GM18870 (cell line): ENCODE data around the gene CACNA1E.

ENCODE experiments used
- ATAC-seq: cut with Tn5 transposase; IDR thresholded peaks from one replicate; pipeline ENCODE4 v1.9.1; 2021; ENCODE audit warnings: moderate library complexity; ENCODE audit not compliant: unreplicated experiment

CACNA1E gene

DNA sequence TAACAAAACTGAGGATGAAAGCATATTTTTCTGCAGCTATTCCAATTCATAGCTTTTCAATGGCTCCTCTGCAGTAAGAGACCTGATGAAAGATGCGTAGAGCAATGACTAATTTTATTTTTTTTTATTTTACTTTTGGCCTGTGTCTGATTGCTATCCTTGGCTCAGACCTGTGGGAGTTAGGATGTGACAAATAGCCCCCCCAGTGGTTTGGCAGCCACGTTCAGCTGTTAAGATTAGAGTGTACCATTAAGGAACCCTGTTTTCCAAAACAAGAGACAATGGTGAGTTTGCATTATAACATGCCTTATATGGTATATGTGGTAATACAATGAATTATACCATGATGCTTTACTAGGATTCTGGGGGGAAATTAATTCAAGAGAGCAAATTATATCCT lies 264.7 kb downstream of the CACNA1E start:
- ATAC-seq, result no peak

DNA sequence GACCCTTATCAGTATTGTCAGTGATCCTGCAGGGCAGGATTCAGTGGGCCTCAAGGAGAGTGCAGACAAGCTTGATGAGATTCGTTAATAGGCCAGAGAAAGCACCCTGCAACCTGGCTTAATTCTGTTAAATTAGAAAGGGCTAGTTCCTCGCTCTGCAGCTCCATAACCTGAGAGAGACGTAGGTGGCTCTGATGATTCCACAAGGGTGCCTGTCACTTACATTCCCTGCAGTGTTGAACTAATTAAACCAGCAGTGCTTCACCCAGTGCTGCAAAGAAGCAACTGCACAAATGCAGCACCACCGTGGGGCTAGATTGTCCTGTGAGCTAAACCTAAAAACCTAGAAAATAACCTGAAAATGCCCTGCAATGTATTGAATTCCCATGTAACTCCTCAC lies 270.8 kb downstream of the CACNA1E start:
- ATAC-seq, result no peak

DNA sequence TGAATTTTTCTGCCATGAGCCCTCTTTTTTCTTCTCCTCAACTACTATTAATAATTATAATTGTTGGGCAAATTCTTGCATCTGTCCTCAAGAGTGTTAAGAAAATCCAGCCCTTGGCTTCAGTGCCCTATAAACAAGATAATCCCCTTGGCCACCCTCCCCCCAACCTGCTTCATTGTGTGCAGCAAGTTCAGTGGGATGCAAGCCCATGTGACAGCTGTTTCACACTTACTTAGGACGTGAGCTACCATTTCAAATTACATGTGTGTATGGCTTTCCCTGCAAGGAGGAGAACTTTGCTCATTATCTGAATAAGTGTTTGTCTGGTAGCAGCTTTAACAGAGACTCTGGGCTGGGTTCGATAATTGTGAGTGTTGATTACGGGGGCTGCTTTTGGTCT lies 276.2 kb downstream of the CACNA1E start:
- ATAC-seq, result no peak

DNA sequence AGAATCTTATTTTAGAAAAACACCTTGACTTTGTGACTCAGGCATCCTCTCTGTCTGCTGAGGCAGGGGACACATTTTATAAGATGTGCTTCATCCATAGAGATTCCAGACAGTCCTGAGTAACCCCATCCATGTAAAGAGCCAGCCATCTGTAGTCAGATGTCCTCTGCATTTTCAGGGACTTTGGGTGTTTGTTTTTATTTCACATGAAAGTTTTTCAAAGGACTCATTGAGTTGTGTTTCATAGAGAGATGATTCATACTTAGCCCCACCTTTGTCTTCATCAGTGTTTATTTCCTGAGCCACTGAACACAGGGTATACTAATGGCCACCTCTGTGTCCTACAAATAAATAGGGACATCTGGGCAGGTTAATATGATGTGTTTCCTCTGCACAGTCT lies 280.4 kb downstream of the CACNA1E start:
- ATAC-seq, result no peak

DNA sequence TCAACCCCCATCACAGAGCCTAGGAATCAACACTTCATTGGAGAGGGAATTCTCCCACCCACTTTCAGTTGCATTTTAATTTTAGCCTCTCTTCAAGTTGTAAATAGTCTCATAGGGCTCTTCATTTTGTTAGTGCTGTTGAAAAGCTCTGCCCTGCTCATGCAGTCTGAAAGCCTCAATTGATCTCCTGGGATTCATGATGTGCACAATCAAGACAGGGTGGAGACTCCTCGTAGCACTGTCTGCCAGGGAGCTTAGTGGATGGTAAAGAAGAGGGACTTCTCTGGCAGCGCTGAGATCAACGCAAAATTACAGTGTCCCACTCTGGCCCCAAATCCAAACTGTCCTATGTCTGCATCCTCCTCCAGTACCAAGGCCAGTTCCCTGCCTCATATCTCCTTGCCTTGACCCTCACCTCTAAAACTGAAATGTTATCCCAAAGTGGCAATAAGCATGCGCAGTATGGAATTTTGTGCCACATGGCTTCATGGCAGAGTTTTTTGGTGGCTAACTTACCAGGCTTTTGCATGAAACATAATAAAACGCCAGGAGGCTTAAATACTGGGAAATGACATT lies 282.2 kb downstream of the CACNA1E start:
- no peak for ATAC-seq

DNA sequence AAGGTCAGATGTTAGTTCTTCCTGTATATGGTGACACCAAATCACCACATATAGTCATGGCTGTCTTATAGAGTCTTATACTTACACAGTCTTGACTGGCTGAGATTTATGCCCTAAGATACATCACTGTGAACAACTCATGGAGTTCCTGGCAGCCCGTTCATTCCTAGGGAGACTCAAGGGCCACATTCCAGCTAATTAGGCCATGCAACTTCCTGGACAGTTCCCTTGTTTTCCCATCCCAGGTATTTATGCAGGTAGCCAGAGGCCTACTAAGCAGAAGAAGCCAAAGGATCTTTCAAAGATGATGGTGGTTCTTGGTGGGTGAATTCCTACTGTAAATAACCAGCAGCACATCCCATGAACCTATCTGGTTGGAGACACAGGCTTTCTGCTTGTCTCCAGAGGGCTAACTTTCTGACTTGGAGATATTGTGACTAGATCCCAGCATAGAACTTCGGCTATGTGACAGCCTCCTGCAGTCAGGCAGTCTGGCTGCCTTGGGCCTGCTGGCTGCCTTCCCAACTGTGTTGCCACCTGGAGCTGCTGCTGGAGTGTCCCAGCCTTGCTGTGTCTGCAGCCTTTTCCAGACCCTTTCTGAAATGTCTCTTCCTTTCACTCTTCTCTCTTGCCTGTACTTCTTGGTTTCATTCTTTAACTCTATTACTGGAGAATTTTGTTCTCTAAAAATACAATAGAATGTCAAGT lies 283.8 kb downstream of the CACNA1E start:
- ATAC-seq, result no peak

DNA sequence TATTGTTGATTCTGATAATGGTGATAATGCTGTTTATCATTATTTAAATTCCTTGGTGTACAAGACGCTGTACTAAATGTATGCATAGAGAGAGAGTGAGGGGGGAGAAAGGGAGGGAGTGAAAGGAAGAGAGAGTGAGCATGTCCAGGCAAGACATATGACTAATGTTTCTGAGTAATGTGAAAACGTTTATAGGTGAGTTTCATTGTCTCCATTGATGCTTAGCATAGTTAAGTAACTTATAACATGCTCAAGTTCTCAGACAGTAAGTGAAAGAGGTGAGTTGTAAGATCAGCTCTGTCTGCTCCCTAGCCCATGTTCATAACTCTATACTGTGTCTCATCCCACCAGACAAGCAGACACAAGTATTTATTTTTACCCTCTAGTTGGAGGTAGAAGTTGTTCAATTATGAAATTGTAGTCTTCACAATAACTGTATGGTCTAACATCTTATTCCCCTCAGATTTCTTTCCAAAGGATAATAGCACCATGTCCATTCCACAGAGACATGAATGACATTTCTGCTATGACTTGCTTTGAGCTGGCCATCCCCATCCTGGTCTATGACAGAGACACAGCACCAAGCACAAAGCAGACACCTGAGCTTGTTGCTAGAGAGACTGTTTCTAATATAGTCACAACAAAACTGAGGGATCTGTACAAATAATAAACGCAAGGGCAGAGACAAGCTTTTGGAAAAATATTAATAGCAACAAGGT lies 285.1 kb downstream of the CACNA1E start:
- ATAC-seq, result peak; percentile 71

DNA sequence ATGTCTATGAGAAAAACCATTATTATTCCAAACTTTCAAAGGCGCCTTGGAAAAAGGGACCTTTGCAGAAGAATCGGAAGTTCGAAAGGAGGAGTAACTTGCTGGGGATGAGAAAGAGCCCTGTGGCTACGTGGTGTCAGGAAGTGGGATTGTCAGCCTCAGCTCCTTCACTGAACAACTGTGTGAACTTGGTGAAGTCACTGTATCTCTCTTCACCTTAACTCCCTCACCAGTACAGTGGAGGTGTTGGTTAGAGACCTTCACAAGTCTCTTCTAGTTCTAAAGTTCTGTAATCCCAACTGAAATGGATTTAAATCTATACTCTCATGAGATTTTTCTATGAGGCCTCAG lies 285.6 kb downstream of the CACNA1E start:
- ATAC-seq, result no peak

DNA sequence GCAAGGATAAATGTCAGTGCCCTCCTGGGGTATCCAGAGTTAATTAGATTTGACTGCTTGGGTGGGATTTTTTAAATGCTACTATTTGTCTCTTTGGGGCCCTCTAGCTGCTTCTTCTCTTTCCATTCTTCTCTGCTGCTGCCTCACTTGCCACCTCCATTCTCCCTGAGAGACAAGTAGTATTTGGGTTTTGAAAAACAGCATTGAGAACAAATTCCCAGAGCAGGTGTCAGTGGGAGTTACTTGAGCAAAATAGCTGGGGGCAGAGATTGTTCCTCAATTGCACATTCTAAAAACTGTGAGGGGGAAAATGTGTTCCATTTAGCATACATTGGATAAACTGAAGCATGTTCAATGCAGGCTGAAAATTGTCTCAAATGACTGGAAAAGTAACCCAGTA lies 286.5 kb downstream of the CACNA1E start:
- ATAC-seq, result no peak

DNA sequence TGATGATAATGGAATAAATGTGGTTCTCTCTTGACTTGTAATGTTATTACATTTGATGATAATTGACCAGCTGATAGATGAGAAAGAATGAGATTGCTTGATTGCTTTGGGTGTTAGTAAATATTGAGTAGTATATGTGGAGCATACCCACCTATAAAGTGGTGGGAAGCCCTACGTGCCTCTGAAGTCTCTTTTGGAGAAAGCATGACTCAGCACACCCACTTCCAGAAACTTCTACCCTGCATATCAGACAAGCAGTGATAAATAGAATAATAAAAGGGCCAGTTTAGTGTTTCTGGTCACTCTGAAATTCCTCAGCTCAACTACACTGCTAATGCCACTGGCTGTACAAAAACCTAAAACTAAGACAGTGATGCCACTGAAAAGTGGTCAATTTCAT lies 289.4 kb downstream of the CACNA1E start:
- no peak for ATAC-seq

DNA sequence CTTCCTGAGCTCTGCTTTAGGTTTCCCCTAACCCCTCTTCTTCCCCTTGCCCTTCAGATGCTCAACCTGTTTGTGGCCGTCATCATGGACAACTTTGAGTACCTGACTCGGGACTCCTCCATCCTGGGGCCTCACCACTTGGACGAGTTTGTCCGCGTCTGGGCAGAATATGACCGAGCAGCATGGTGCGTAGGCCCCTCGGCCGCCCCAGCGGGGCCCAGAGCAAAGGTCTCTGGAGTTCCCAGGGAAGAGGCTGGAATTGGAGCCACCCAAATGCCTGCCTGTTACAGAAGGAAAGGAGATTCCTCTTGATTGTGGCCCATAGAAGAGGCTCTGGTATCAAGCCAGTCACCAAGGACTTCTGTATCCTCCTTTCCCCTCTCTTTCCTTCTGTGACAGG lies 292.7 kb downstream of the CACNA1E start:
- no peak for ATAC-seq

DNA sequence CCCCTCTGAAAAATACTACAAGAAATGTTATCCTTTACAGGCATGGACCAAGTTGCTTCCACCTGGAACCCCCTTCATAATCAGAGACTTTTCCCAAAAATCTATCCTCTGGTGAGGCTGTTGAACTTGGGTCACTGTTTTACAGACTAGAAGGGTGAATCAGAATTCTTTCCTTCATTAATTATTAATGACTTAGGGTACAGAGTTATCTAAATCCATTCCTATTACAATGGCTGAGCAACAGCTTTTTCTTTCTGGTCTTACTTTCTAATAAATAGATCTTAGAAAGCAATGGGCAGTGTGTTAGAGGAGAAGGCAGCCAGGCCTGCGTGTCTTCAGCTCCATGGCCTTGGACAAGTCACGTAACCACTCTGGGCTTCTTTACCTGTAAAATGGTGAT lies 294.0 kb downstream of the CACNA1E start:
- ATAC-seq, result no peak

DNA sequence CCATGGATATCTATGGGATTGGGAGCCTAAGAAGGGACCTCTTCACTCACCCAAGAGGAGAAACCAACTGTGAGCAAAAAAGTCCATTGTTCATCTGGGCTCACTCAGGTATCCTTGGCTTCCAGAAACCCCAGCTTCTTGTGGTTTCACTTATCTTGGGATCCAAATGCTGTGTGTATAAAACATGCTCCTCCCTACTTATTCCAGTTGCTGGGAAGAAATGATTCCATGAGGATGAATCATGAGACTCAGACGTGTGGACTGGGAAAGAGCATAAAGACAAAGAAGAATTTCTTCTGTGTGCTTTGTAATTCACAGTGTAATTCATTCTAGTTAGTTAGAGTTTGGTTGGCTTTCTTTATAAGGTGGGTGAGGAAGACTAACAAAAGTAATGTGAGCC lies 294.5 kb downstream of the CACNA1E start:
- no peak for ATAC-seq

DNA sequence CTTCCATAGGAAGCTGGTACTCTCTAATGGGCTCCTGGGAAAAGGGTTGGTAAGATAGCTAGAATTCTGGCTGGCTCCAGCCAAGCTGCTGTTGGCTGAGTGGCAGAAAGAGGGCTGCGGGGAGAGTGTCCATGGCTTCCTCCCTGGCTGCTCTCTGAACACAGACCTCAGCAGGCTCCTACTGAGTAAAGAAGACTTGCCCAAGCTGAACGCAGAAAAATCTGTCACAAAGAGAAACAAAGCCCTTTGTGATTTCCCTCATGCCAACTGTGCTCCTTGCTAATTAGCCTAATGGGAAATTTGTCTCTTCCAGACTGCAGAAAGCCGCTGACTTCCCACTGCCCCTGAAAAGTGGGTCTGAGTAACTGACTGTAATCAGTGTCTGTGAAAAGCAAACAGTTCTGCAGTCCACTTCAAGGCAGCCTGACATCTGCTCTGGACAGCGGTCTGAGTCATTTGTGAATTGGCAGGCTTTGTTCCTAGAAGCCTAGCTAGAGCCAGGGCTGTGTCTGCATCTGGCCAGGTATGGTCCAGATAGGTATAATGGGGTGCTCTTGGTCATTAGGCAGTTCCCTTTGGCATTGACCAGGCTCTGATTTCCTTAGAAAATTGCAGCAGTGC lies 295.4 kb downstream of the CACNA1E start:
- no peak for ATAC-seq

DNA sequence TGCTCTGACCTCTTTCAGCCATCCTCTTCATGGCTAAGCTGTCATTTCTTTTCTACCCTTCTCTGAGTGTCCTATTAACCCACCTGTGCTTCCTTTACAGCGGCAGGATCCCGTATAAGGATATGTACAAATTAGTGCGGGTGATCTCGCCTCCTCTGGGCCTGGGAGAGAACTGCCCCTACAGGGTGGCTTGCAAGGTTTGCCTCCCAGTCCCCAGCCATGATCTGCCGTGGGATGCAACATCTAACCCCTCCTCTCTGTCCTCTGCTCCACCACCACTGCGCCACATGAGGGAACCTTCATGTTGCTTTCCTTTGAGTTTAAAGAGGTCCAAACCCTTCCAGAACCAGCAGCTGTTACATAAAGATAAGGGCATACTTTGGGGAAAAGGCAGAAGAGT lies 296.0 kb downstream of the CACNA1E start:
- no peak for ATAC-seq

DNA sequence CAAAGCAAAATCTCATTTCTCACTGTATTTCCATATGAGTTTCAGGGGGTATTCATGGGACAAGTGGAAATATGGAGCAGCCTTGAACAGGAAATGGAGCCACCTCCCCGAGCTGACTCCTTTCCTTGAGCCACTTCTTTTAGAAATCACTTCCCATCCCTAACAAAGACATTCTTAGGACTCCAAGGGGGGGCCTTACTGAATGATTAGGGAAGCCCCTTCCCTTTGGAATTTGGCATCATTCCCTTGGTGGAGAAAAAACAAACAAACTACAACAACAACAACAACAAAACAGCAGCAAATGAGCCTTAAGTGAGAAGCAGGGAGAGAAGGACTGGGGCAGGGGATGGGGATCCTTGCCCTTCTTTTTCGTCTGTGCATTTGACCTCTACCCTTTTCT lies 299.9 kb downstream of the CACNA1E start:
- ATAC-seq, result no peak

DNA sequence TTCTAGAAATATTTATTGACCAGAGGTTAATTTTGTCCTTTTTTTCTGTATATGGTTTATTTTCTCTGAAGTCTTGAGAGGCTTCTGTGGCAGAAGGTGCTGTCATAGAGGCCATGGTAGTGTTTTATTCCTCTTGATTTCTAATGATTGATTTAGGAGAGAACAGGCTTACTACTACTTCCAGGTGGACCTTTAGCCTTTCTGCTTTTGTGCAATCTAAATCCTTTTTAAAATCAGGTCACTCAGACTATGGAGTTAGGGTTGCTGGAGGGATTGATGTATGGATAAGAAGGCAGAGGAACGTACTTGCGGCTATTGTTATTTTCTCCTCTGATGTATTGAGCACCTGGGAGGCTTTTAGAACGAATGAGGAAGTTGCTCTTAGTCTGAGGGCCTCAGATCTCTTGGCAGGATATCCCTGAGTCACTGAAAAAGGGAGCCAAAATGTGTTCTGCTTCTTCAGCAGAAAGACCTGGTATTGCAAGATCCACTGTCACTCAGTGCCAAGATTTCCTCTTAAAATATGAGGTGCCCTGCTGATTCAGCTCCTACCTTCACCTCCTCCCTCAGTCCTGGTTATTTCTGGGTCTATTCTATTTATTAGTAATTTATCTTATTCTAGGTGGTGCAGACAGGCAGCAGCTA lies 300.8 kb downstream of the CACNA1E start:
- ATAC-seq, result no peak

DNA sequence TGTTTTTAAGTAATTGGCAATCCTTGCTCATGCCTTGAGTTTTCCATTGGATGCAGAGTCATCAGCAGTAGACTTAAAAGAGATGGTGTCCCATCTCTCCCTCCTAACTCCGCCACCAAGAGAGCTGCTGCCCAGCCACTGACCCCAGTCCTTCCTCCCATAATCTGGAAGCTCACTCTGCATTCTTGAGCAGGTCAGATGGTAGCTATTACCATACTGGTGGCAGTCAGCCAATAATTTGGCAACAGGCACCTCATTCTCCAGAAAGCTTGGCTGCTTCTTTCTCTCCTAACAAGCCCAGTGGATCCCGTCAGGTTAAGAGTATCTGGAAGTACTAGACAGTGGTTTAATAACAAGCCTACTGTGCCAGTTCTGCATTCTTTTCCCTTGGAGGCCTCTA lies 306.1 kb downstream of the CACNA1E start:
- no peak for ATAC-seq

DNA sequence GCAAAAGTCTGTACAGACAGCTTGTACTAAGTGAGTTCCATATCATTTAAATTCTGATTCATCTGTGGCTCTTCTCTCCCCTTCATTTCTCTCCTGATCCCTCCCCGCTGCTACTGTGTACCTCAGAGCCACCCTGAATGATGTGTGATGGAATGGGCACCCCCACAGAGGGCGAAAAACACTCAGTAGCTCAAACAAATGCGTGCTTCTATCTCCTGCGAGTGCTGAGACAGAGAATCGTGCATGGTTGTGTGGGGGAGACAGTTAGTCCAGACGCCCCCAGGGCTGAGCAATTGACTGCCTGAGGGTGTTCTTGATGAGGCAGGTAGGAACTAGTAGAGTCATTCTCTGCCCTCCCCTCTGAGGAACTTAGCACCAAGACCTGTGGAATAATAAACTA lies 308.4 kb downstream of the CACNA1E start:
- ATAC-seq, result no peak

DNA sequence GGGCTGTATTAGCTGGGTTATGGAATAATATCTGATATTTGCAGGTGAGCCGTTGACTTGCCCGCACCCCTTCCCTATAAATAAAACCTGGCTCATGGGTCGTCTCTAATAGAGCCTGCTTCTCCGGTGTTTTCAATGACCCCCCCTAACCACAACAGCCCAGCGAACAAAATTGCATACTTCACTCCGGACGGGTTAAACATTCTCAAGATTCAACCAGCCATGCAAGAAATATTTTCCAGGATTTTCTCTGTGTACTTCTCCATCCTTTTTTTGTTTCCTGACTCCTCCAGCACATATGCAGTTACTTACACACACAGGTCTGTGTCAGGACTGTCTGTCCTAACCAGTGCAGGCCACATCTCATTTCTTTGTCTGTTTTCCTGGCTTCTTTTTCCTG lies 310.5 kb downstream of the CACNA1E start:
- no peak for ATAC-seq

DNA sequence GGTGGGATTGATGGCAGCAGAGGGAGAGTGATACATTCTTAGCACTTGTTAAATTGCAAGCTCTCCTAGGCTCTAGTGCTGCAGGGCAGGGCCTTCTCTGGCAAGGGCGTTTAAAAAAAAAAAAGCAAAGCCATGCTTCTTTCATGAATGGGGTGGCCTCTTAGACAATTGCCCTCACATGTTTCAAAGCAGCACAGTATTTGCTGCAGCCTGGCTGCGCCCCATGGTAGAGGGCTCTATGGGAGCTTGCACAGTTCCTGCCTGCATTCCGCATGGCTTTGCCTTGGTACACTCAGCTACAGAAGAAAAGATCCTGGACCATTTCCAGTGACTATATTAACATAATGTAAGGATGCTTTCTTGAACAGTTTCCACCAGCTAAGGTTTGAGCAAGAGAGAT lies 311.0 kb downstream of the CACNA1E start:
- no peak for ATAC-seq
